DOHH2 (cell line): Measurements from ENCODE around the gene UVSSA.

ENCODE experiments used
- H3F3A ChIP-seq: fragments of 200-600 bp; sonication (generic), shearing (Covaris generic); 2 replicates; pipeline ENCODE4 v1.6.0; 2016; ENCODE audit warnings: antibody characterized with exemption, mild to moderate bottlenecking; ENCODE audit not compliant: control insufficient read depth, insufficient read depth
- H3K27ac ChIP-seq: fragments of 200-600 bp; sonication (generic); 2 replicates; pipeline ENCODE4 v1.5.1; 2014; ENCODE audit warnings: low read depth, mild to moderate bottlenecking, low read length, moderate library complexity
- H3K27me3 ChIP-seq: fragments of 200-600 bp; sonication (generic); 2 replicates; pipeline ENCODE4 v1.6.1; 2014; ENCODE audit warnings: mild to moderate bottlenecking, low read length, mixed read lengths; ENCODE audit not compliant: control insufficient read depth
- H3K36me3 ChIP-seq: fragments of 200-600 bp; sonication (generic); 2 replicates; pipeline ENCODE4 v1.6.1; 2014; ENCODE audit warnings: mild to moderate bottlenecking, low read length, moderate library complexity, mixed read lengths; ENCODE audit not compliant: control insufficient read depth
- H3K4me1 ChIP-seq: fragments of 200-600 bp; sonication (generic); 2 replicates; pipeline ENCODE4 v1.6.1; 2014; ENCODE audit warnings: mild to moderate bottlenecking, low read length, mixed read lengths; ENCODE audit not compliant: control insufficient read depth
- H3K4me2 ChIP-seq: fragments of 200-600 bp; sonication (generic); 2 replicates; pipeline ENCODE4 v1.6.0; 2014; ENCODE audit warnings: mild to moderate bottlenecking, low read length, moderate library complexity
- H3K4me3 ChIP-seq: fragments of 200-600 bp; sonication (generic); 2 replicates; pipeline ENCODE4 v1.5.1; 2014; ENCODE audit warnings: mild to moderate bottlenecking, low read length, mixed read lengths
- H3K79me2 ChIP-seq: fragments of 200-600 bp; sonication (generic); 2 replicates; pipeline ENCODE4 v1.6.1; 2014; ENCODE audit warnings: mild to moderate bottlenecking, low read length, mixed read lengths; ENCODE audit not compliant: control insufficient read depth
- H3K9me2 ChIP-seq: fragments of 200-600 bp; sonication (generic); replicated peaks from 2 replicates; pipeline ENCODE4 v1.6.1; 2014; ENCODE audit warnings: mild to moderate bottlenecking, low read length, mixed read lengths; ENCODE audit not compliant: control insufficient read depth
- H3K9me3 ChIP-seq: fragments of 200-600 bp; sonication (generic); 2 replicates; pipeline ENCODE4 v1.6.1; 2014; ENCODE audit warnings: antibody characterized with exemption, low read length, mixed read lengths; ENCODE audit not compliant: control insufficient read depth, insufficient read depth
- H4K20me1 ChIP-seq: fragments of 200-600 bp; sonication (generic); 2 replicates; pipeline ENCODE4 v1.6.0; 2014; ENCODE audit warnings: low read depth, mild to moderate bottlenecking, antibody characterized with exemption, low read length, moderate library complexity; ENCODE audit not compliant: control insufficient read depth, insufficient read depth
- CTCF ChIP-seq: fragments of 200-600 bp; sonication (generic); IDR thresholded peaks from one replicate; pipeline ENCODE4 v1.5.1; 2014; ENCODE audit warnings: antibody characterized with exemption, mild to moderate bottlenecking, low read depth, low read length; ENCODE audit not compliant: poor library complexity, severe bottlenecking
- EZH2phosphoT487 ChIP-seq: fragments of 200-600 bp; sonication (generic); IDR thresholded peaks from 2 replicates; pipeline ENCODE4 v1.6.1; 2017; ENCODE audit warnings: borderline replicate concordance, mild to moderate bottlenecking, antibody characterized with exemption, low read length, moderate library complexity, mixed read lengths

Gene UVSSA

GRCh38 chr4:1409491-1410425 is 62.8 kb downstream of the UVSSA start:
- Histone ChIP-seq H4K20me1 (no peaks in the 10 kb centered on the region), H3K9me3 (peaks cover 10% of the 10 kb centered on the region; the same call in 1 of the 2 replicates), H3F3A (no peaks in the 10 kb centered on the region), H3K4me1 (no peaks in the 10 kb centered on the region), H3K27ac (no peak overlapping the region), H3K9me2 (no peaks in the 10 kb centered on the region), H3K79me2 (no peaks in the 10 kb centered on the region), H3K36me3 (no peaks in the 10 kb centered on the region), H3K4me3 (no peak overlapping the region), H3K4me2 (no peak overlapping the region), H3K27me3 (no peaks in the 10 kb centered on the region)
- TF ChIP-seq EZH2phosphoT487 (no peak), CTCF (no peak)

GRCh38 chr4:1410491-1411325 is 63.7 kb downstream of the UVSSA start:
- Histone ChIP-seq H3K36me3 (no peaks in the 10 kb centered on the region), H3K27ac (no peak overlapping the region), H3F3A (no peaks in the 10 kb centered on the region), H3K79me2 (no peaks in the 10 kb centered on the region), H3K27me3 (no peaks in the 10 kb centered on the region), H3K4me3 (no peak overlapping the region), H3K9me2 (no peaks in the 10 kb centered on the region), H3K9me3 (peaks cover 8% of the 10 kb centered on the region; the same call in 1 of the 2 replicates), H4K20me1 (no peaks in the 10 kb centered on the region), H3K4me1 (no peaks in the 10 kb centered on the region), H3K4me2 (no peak overlapping the region)
- TF ChIP-seq CTCF (no peak), EZH2phosphoT487 (no peak)

GRCh38 chr4:1411436-1412375 is 64.7 kb downstream of the UVSSA start:
- Histone ChIP-seq H4K20me1 (no peaks in the 10 kb centered on the region), H3K36me3 (no peaks in the 10 kb centered on the region), H3K4me3 (no peak overlapping the region), H3K27me3 (no peaks in the 10 kb centered on the region), H3F3A (no peaks in the 10 kb centered on the region), H3K9me2 (no peaks in the 10 kb centered on the region), H3K27ac (no peak overlapping the region), H3K9me3 (peaks cover 7% of the 10 kb centered on the region; the same call in 1 of the 2 replicates), H3K4me2 (no peak overlapping the region), H3K79me2 (no peaks in the 10 kb centered on the region), H3K4me1 (no peaks in the 10 kb centered on the region)
- TF ChIP-seq CTCF: no peak
- TF ChIP-seq EZH2phosphoT487: no peak
